Mesenchymal stem cell (in vitro differentiated cells and primary cell): ENCODE measurements around the gene TCP11.

Experiments
- DNase-seq: peaks from one replicate; pipeline ENCODE4 v3.0.0-alpha.2; 2013
- H2AFZ ChIP-seq: one replicate; pipeline ENCODE4 v1.6.1; 2013; ENCODE audit warnings: low read depth, mild to moderate bottlenecking, control low read depth, inconsistent platforms, low read length, moderate library complexity
- H2AK5ac ChIP-seq: 2 replicates; pipeline ENCODE4 v1.6.1; 2013; ENCODE audit warnings: low read length, moderate library complexity, mild to moderate bottlenecking, inconsistent platforms; ENCODE audit not compliant: severe bottlenecking
- H2BK120ac ChIP-seq: one replicate; pipeline ENCODE4 v1.6.1; 2013; ENCODE audit warnings: low read depth, mild to moderate bottlenecking, inconsistent platforms, low read length, moderate library complexity
- H2BK12ac ChIP-seq, 2 experiments: one replicate each; pipeline ENCODE4 v1.6.1; 2013; ENCODE audit warnings: inconsistent platforms in 2 of 2, low read length in 2 of 2, mild to moderate bottlenecking in 2 of 2, moderate library complexity in 2 of 2, control low read depth in 1 of 2
- H2BK15ac ChIP-seq: one replicate; pipeline ENCODE4 v1.6.1; 2013; ENCODE audit warnings: mild to moderate bottlenecking, low read depth, inconsistent platforms; ENCODE audit not compliant: poor library complexity, severe bottlenecking
- H2BK5ac ChIP-seq: 2 replicates; pipeline ENCODE4 v1.6.1; 2013; ENCODE audit warnings: low read depth, mild to moderate bottlenecking, low read length, control low read depth, inconsistent platforms; ENCODE audit not compliant: poor library complexity, severe bottlenecking
- H3K14ac ChIP-seq, 2 experiments: one replicate each; pipeline ENCODE4 v1.6.1; 2013; ENCODE audit warnings: inconsistent platforms in 2 of 2, low read length in 2 of 2, control low read depth in 1 of 2, mild to moderate bottlenecking in 1 of 2, moderate library complexity in 1 of 2
- H3K18ac ChIP-seq, 2 experiments: one replicate each; pipeline ENCODE4 v1.6.1; 2013; ENCODE audit warnings: inconsistent platforms in 2 of 2, low read length in 2 of 2, control low read depth in 1 of 2, low read depth in 1 of 2, mild to moderate bottlenecking in 1 of 2
- H3K23ac ChIP-seq, 2 experiments: one replicate each; pipeline ENCODE4 v1.6.1; 2013; ENCODE audit warnings: inconsistent platforms in 2 of 2, low read length in 2 of 2, mild to moderate bottlenecking in 2 of 2, moderate library complexity in 2 of 2, control low read depth in 1 of 2
- H3K27ac ChIP-seq: 2 replicates; pipeline ENCODE4 v1.5.1; 2013; ENCODE audit warnings: mild to moderate bottlenecking, moderate library complexity, low read length, control low read depth, inconsistent platforms; ENCODE audit not compliant: poor library complexity, severe bottlenecking
- H3K27me3 ChIP-seq, 2 experiments: 2 replicates each; pipeline versions ENCODE4 v1.6.1 to v1.7.0; 2013; ENCODE audit warnings: low read length in 2 of 2, mild to moderate bottlenecking in 2 of 2, moderate library complexity in 2 of 2, control low read depth in 1 of 2, inconsistent platforms in 1 of 2; ENCODE audit not compliant: control insufficient read depth in 1 of 2, insufficient read depth in 1 of 2
- H3K36me3 ChIP-seq, 2 experiments: 2 replicates each; pipeline versions ENCODE4 v1.6.1 to v1.7.0; 2013; ENCODE audit warnings: low read length in 2 of 2, control low read depth in 1 of 2, inconsistent platforms in 1 of 2, low read depth in 1 of 2, mild to moderate bottlenecking in 1 of 2; ENCODE audit not compliant: insufficient read depth in 2 of 2, control insufficient read depth in 1 of 2
- H3K4ac ChIP-seq, 2 experiments: one replicate each; pipeline ENCODE4 v1.6.1; 2013; ENCODE audit warnings: inconsistent platforms in 2 of 2, low read length in 2 of 2, mild to moderate bottlenecking in 2 of 2, moderate library complexity in 2 of 2, control low read depth in 1 of 2, low read depth in 1 of 2
- H3K4me1 ChIP-seq: 2 replicates; pipeline ENCODE4 v1.6.1; 2013; ENCODE audit warnings: low read depth, low read length, control low read depth; ENCODE audit not compliant: control insufficient read depth, insufficient read depth
- H3K4me2 ChIP-seq: 2 replicates; pipeline ENCODE4 v1.6.1; 2013; ENCODE audit warnings: low read length, mild to moderate bottlenecking, inconsistent platforms; ENCODE audit not compliant: poor library complexity, severe bottlenecking
- H3K4me3 ChIP-seq, 2 experiments: 2 replicates each; pipeline versions ENCODE4 v1.5.1 to v1.7.0; 2013; ENCODE audit warnings: low read length in 2 of 2, mild to moderate bottlenecking in 2 of 2, control low read depth in 1 of 2, low read depth in 1 of 2; ENCODE audit not compliant: insufficient read depth in 1 of 2
- H3K79me1 ChIP-seq: replicated peaks from 2 replicates; pipeline ENCODE4 v1.6.1; 2013; ENCODE audit warnings: mild to moderate bottlenecking, control low read depth, low read length, inconsistent platforms; ENCODE audit not compliant: poor library complexity, severe bottlenecking
- H3K9ac ChIP-seq: 2 replicates; pipeline ENCODE4 v1.7.0; 2013; ENCODE audit warnings: mild to moderate bottlenecking, low read length, moderate library complexity
- H3K9me3 ChIP-seq: 2 replicates; pipeline ENCODE4 v1.7.0; 2013; ENCODE audit warnings: mild to moderate bottlenecking, low read length; ENCODE audit not compliant: control insufficient read depth
- H4K8ac ChIP-seq: one replicate; pipeline ENCODE4 v1.6.1; 2013; ENCODE audit warnings: inconsistent platforms, mild to moderate bottlenecking, low read length, moderate library complexity
- H4K91ac ChIP-seq: one replicate; pipeline ENCODE4 v1.6.1; 2013; ENCODE audit warnings: mild to moderate bottlenecking, low read length, inconsistent platforms
- whole genome bisulfite sequencing: methylation state at CpG from one replicate; pipeline ENCODE4 v1.1.7; 2013; ENCODE audit warnings: mixed read lengths; 5-methylcytosine and 5-hydroxymethylcytosine counted together

TCP11 gene

DNA sequence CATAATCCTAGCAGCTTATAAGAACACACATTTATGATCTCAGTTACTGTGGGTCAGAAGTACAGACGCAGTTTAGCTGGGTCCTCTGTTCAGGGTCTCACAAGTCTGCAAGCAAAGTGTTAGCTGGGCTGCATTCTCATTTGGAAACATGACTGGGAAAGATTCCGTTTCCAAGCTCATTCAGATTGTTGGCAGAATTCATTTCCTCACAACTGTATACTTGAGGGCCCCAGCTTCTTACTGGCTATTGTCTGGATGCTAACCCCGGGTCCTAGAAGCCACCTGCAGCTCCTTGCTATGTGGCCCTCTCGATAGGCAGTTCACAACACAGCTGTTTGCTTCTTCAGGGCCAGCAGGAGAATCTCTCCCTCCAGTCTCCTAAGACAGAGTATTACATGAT is 13.1 kb downstream of the TCP11 start:
- Histone ChIP-seq H3K27ac (no peak overlapping the region), H3K18ac (no peak overlapping the region), H3K23ac (no peak overlapping the region), H3K4ac (no peak overlapping the region), H3K36me3 (no peaks in the 10 kb centered on the region), H3K14ac (no peak overlapping the region), H2BK12ac (no peak overlapping the region), H2AFZ (no peak overlapping the region), H2BK5ac (no peak overlapping the region), H2AK5ac (no peak overlapping the region), H3K79me1 (no peaks in the 10 kb centered on the region), H4K8ac (no peak overlapping the region), H3K9ac (no peak overlapping the region), H3K27me3 (no peaks in the 10 kb centered on the region), H3K4me1 (peaks cover 3% of the 10 kb centered on the region), H4K91ac (no peak overlapping the region), H3K4me3 (no peak overlapping the region), H3K4me2 (no peak overlapping the region), H3K9me3 (peaks cover under 1% of the 10 kb centered on the region), H2BK15ac (no peak overlapping the region), H2BK120ac (no peak overlapping the region)
- DNase-seq, result no peak
- 82% methylated on average over 4 of the region's 4 CpGs for WGBS

GRCh38 chr6:35124356-35124755 is 16.8 kb downstream of the TCP11 start:
- Histone ChIP-seq H3K4me3 (no peak overlapping the region), H3K4me2 (no peak overlapping the region), H3K79me1 (no peaks in the 10 kb centered on the region), H3K18ac (no peak overlapping the region), H3K9me3 (peaks cover 2% of the 10 kb centered on the region), H3K4ac (no peak overlapping the region), H2BK5ac (no peak overlapping the region), H2AK5ac (no peak overlapping the region), H4K91ac (no peak overlapping the region), H2AFZ (no peak overlapping the region), H3K23ac (no peak overlapping the region), H3K9ac (no peak overlapping the region), H2BK15ac (no peak overlapping the region), H4K8ac (no peak overlapping the region), H3K27ac (no peak overlapping the region), H3K4me1 (peaks cover 3% of the 10 kb centered on the region), H2BK120ac (no peak overlapping the region), H3K36me3 (no peaks in the 10 kb centered on the region), H2BK12ac (no peak overlapping the region), H3K14ac (no peak overlapping the region), H3K27me3 (no peaks in the 10 kb centered on the region)
- WGBS, result no CpG with 5 or more reads among the region's 1 CpG
- no peak for DNase-seq

DNA sequence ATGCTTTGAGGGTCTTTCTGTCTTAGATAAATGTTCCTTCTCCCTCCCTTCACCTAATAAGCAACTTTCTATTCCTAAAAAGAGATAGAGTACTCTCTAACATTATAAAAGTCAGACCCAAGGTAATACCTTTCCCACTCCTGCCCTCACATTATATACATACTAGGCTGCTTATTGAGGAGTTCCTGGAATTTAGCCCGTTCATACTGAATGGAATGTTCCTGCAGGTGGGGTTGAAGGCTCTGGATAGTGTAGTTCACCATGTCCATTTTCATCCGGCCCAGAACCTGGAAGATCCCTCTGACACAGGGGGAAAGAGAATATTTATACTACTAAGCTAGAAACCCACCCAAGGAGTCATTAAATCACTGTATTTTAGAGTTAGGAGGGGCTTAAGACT is 20.4 kb downstream of the TCP11 start:
- Histone ChIP-seq H3K79me1 (no peaks in the 10 kb centered on the region), H2AK5ac (no peak overlapping the region), H3K4me3 (no peak overlapping the region), H2BK5ac (no peak overlapping the region), H3K4me2 (no peak overlapping the region), H3K18ac (no peak overlapping the region), H3K27ac (no peak overlapping the region), H3K14ac (no peak overlapping the region), H3K27me3 (no peaks in the 10 kb centered on the region), H2AFZ (no peak overlapping the region), H2BK12ac (no peak overlapping the region), H3K4ac (no peak overlapping the region), H4K8ac (no peak overlapping the region), H3K4me1 (no peaks in the 10 kb centered on the region), H3K36me3 (no peaks in the 10 kb centered on the region), H2BK15ac (no peak overlapping the region), H3K9ac (no peak overlapping the region), H4K91ac (no peak overlapping the region), H3K9me3 (peaks cover 2% of the 10 kb centered on the region), H2BK120ac (no peak overlapping the region), H3K23ac (no peak overlapping the region)
- no peak for DNase-seq
- 80% methylated on average over 1 of the region's 2 CpGs for WGBS

GRCh38 chr6:35108309-35108885 is 32.7 kb downstream of the TCP11 start:
- no peak overlapping the region for H2BK12ac ChIP-seq
- no peak overlapping the region for H3K4me3 ChIP-seq
- H3K18ac ChIP-seq, result no peak overlapping the region
- no peaks in the 10 kb centered on the region for H3K4me1 ChIP-seq
- no peak overlapping the region for H2BK120ac ChIP-seq
- no peaks in the 10 kb centered on the region for H3K36me3 ChIP-seq
- H4K91ac ChIP-seq, result no peak overlapping the region
- H3K79me1 ChIP-seq, result no peaks in the 10 kb centered on the region
- H2AFZ ChIP-seq, result no peak overlapping the region
- no peak overlapping the region for H3K4ac ChIP-seq
- H4K8ac ChIP-seq, result no peak overlapping the region
- no peak overlapping the region for H2BK5ac ChIP-seq
- H2BK15ac ChIP-seq, result no peak overlapping the region
- H3K23ac ChIP-seq, result no peak overlapping the region
- WGBS, result 57% methylated on average over 1 of the region's 2 CpGs
- H2AK5ac ChIP-seq, result no peak overlapping the region
- peaks cover 8% of the 10 kb centered on the region for H3K9me3 ChIP-seq
- H3K9ac ChIP-seq, result no peak overlapping the region
- H3K27ac ChIP-seq, result no peak overlapping the region
- no peak overlapping the region for H3K4me2 ChIP-seq
- no peaks in the 10 kb centered on the region for H3K27me3 ChIP-seq
- H3K14ac ChIP-seq, result no peak overlapping the region
- DNase-seq, result no peak
